Measurements from ENCODE around the gene DAO.

DAO gene

DNA sequence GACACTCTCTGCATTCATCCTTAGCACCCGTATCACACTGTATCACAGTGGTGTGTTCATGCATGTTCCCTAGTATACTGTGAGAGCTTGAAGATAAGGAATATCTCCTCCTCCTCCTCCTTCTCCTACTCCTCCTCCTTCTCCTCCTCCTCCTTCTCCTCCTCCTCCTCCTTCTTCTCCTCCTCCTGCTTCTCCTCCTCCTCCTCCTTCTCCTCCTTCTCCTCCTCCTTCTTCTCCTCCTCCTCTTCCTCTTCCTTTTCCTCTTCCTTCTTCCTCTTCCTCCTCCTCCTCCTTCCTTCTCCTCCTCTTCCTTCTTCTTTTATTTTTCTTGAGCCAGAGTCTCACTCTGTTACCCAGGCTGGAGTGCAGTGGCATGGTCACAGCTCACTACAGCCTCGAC lies 27.1 kb downstream of the DAO start:
- DNase-seq (ENCODE audit: low read depth, low spot score) = no peak
- TF ChIP-seq, protein P1, sequence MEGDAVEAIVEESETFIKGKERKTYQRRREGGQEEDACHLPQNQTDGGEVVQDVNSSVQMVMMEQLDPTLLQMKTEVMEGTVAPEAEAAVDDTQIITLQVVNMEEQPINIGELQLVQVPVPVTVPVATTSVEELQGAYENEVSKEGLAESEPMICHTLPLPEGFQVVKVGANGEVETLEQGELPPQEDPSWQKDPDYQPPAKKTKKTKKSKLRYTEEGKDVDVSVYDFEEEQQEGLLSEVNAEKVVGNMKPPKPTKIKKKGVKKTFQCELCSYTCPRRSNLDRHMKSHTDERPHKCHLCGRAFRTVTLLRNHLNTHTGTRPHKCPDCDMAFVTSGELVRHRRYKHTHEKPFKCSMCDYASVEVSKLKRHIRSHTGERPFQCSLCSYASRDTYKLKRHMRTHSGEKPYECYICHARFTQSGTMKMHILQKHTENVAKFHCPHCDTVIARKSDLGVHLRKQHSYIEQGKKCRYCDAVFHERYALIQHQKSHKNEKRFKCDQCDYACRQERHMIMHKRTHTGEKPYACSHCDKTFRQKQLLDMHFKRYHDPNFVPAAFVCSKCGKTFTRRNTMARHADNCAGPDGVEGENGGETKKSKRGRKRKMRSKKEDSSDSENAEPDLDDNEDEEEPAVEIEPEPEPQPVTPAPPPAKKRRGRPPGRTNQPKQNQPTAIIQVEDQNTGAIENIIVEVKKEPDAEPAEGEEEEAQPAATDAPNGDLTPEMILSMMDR (IDR thresholded peaks at IDR 0.05; ENCODE audit: low read depth, low read length) = no peak
- no peak overlapping the region for H3K4me3 ChIP-seq (ENCODE audit: low read depth, low read length)
- in situ Hi-C loops (cut with HindIII; ENCODE audit: low sequenced_read_pairs) = no loop called here

DNA sequence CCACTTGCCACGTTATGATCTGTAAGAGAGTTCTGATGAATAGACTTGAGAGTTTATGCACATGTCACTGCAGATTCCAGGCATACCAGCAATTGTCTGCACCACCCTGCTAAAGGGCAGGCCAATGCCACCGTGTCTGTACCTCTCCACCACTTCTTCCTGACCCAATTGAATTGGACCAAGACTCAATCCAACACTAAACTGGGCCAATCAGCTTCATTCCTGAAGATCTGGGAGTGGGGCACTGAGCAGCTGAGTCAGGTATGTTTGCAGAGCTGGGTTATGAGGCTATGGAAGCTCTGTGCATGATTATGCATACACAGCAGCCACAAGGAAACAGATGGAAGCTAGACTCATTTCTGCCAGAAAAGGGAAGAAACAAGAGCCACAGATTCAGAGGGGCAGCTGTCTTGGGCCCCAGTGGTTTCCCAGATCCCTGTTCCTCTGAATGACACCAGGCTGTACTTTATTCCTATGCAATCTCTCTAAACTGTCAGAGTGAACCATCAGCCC lies 28.0 kb downstream of the DAO start:
- DNase-seq (ENCODE audit: low read depth, low spot score) = no peak
- no peak overlapping the region for H3K4me3 ChIP-seq (ENCODE audit: low read depth, low read length)
- TF ChIP-seq, protein P1 (IDR thresholded peaks at IDR 0.05; ENCODE audit: low read depth, low read length) = no peak
- in situ Hi-C loops (cut with HindIII; ENCODE audit: low sequenced_read_pairs) = no loop called here

DNA sequence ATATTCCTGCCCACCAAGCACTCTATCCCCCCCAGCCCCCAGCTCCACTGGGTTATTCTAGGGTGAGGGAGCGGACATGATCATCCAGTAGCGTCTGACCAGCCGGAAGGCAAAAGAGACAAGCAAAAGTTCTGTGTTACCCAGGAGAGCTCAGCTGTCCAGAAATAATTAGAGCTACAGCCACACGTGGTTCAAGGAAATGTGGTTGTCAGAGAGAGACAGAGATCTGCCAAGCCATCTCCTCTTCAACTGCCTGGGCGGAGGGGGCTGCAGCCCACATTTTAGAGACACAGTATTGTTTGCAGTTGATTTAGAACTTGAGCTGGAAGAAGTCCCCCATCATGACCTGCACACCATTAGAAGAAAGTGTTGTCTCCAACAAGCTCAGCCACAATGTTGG lies 30.4 kb downstream of the DAO start:
- DNase-seq (ENCODE audit: low read depth, low spot score) = no peak
- no peak overlapping the region for H3K4me3 ChIP-seq (ENCODE audit: low read depth, low read length)
- in situ Hi-C loops (cut with HindIII; ENCODE audit: low sequenced_read_pairs) = no loop called here
- TF ChIP-seq, protein P1 (IDR thresholded peaks at IDR 0.05; ENCODE audit: low read depth, low read length) = no peak

DNA sequence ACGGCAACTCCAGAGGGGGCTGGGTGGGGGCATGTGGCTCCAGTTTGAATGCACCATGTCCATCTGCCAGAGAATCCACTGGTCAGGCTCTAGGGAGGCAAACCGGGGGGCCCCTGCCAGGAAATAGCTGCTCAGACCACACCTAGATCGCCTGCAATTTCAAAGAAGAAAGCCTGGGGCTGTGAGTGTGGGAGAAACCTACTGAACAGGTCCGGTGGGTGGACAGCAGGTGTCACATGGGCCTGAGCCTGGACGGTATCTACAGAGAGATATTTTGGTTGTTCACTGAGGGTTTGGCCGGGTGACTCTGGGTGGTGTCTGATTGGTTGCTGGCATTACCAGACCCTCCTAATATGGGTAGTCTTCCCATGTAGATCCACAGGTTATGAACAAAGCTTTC lies 32.0 kb downstream of the DAO start:
- TF ChIP-seq, protein P1 (IDR thresholded peaks at IDR 0.05; ENCODE audit: low read depth, low read length) = no peak
- in situ Hi-C loops (cut with HindIII; ENCODE audit: low sequenced_read_pairs) = no loop called here
- H3K4me3 ChIP-seq (ENCODE audit: low read depth, low read length) = no peak overlapping the region
- no peak for DNase-seq (ENCODE audit: low read depth, low spot score)

DNA sequence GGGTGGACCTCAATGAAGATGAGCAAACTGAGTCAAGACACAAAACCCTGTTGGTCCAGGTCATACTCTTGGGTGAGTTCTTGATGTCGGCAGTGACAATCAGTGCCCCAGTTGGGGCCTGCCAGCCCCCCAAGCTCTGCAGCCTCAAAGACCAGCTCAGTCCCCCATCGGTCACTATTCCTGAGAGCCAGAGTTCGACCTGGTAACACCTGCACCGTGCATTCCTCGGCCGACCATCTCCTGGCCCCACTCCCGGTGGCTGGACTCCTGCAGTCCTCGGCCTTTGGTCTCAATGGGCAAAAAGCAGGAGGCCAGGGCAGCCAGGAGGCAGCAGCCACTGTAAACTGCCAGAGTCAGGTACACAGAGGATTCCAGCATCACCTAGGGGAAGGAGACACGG lies 32.5 kb downstream of the DAO start:
- in situ Hi-C loops (cut with HindIII; ENCODE audit: low sequenced_read_pairs) = no loop called here
- H3K4me3 ChIP-seq (ENCODE audit: low read depth, low read length) = no peak overlapping the region
- TF ChIP-seq, protein P1 (IDR thresholded peaks at IDR 0.05; ENCODE audit: low read depth, low read length) = no peak
- DNase-seq (ENCODE audit: low read depth, low spot score) = no peak

DNA sequence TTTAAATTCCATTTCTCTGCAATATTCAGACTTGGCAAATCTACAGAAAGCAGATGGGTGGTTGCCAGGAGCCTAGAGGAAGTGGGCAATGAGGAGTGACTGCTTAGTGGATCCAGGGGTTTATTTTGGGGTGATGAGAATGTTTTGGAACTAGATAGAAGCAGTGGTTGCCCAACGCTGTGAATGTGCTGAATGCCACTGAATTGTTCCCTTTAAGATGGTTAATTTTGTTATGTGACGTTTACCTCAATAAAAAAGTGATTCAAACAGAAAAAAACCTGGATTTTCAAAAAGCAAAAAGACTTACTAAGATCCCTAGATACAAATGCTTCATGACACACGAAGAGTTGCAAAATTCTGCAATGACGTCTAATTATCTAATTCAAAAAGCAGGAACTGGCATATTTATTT lies 34.2 kb downstream of the DAO start:
- no peak for DNase-seq (ENCODE audit: low read depth, low spot score)
- H3K4me3 ChIP-seq (ENCODE audit: low read depth, low read length) = no peak overlapping the region
- TF ChIP-seq, protein P1 (IDR thresholded peaks at IDR 0.05; ENCODE audit: low read depth, low read length) = no peak
- in situ Hi-C loops (cut with HindIII; ENCODE audit: low sequenced_read_pairs) = no loop called here

DNA sequence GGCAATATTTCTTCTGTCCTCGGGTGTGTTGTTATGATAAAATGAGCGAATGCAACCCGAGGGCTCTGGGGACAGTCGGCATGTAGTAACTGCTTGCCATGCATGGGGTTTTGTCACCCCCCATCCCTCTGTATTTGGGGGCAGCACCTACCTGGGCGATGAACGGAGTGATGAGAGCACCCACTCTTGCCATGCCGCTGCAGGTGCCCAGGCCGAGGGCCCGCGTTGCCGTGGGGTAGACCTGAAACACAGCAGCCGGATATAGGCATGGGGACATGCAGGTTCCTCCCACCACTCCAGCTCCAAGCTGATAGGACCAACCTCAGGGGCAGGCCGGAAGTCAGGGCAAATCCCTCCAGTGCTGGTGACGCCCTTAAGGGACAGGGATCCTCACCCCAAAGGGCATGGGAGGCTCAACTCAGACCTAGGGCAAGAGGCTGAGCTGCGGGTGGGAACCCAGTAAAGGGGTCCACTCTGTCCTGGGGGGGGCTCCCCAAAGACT lies 35.8 kb downstream of the DAO start:
- no peak for DNase-seq (ENCODE audit: low read depth, low spot score)
- H3K4me3 ChIP-seq (ENCODE audit: low read depth, low read length) = no peak overlapping the region
- TF ChIP-seq, protein P1 (IDR thresholded peaks at IDR 0.05; ENCODE audit: low read depth, low read length) = no peak
- in situ Hi-C loops (cut with HindIII; ENCODE audit: low sequenced_read_pairs) = no loop called here
